Measurements from ENCODE around the gene ITGB2. TPM values are rescaled to one million over a fixed set of nuclear protein-coding genes. Genes with fewer than 3 reads are reported as not detected.

ITGB2 gene
- total RNA-seq, 1 experiment from 2014 or later = 120 TPM

- no peaks in the 10 kb centered on the region for H3K9me3 ChIP-seq (replicated peaks)
- H3K4me1 ChIP-seq (replicated peaks) = peaks cover 10% of the 10 kb centered on the region
- H3K36me3 ChIP-seq = no peaks in the 10 kb centered on the region
- H3K27ac ChIP-seq = no peak overlapping the region
- no peak overlapping the region for H3K4me3 ChIP-seq
- no peaks in the 10 kb centered on the region for H3K27me3 ChIP-seq (replicated peaks)
- DNase-seq (ENCODE audit: low read depth in 1 of 2, low spot score in 2 of 2) = no peak
These were observed 84.4 kb downstream of the ITGB2 start for GRCh38 chr21:44836349-44836665.

Other genes with a start within 250 kb of the ITGB2 start
- gene KRTAP12-1, start 238.7 kb downstream of the ITGB2 start, total RNA-seq (2014; rRNA removed; shearing (Covaris generic)) = not detected in 2 replicates
- gene KRTAP10-12, start 223.7 kb downstream of the ITGB2 start, total RNA-seq (2014; rRNA removed; shearing (Covaris generic)) = not detected in 2 replicates
- gene TSPEAR, start 209.3 kb downstream of the ITGB2 start, total RNA-seq (2014; rRNA removed; shearing (Covaris generic)) = not detected in 2 replicates
- gene UBE2G2, start 119.1 kb downstream of the ITGB2 start, total RNA-seq (2014; rRNA removed; shearing (Covaris generic)) = 74.7 and 110 TPM in 2 replicates
- gene SUMO3, start 102.8 kb downstream of the ITGB2 start, total RNA-seq (2014; rRNA removed; shearing (Covaris generic)) = 137 and 173 TPM in 2 replicates
- 403 and 590 TPM in 2 replicates for gene PTTG1IP, start 47.2 kb downstream of the ITGB2 start, total RNA-seq (2014; rRNA removed; shearing (Covaris generic))
- 25.5 and 31.6 TPM in 2 replicates for gene SLX9, start 19.1 kb upstream of the ITGB2 start, total RNA-seq (2014; rRNA removed; shearing (Covaris generic))
- 6.7 and 7.9 TPM in 2 replicates for gene ADARB1, start 153.7 kb upstream of the ITGB2 start, total RNA-seq (2014; rRNA removed; shearing (Covaris generic))